ENCODE data around the gene DAB2IP. TPM values are rescaled to one million over a fixed set of nuclear protein-coding genes. Genes with fewer than 3 reads are reported as not detected.

Gene DAB2IP
- polyA plus RNA-seq, 3 donors: 37.9 to 51.6 (median 38.7) TPM

DNA sequence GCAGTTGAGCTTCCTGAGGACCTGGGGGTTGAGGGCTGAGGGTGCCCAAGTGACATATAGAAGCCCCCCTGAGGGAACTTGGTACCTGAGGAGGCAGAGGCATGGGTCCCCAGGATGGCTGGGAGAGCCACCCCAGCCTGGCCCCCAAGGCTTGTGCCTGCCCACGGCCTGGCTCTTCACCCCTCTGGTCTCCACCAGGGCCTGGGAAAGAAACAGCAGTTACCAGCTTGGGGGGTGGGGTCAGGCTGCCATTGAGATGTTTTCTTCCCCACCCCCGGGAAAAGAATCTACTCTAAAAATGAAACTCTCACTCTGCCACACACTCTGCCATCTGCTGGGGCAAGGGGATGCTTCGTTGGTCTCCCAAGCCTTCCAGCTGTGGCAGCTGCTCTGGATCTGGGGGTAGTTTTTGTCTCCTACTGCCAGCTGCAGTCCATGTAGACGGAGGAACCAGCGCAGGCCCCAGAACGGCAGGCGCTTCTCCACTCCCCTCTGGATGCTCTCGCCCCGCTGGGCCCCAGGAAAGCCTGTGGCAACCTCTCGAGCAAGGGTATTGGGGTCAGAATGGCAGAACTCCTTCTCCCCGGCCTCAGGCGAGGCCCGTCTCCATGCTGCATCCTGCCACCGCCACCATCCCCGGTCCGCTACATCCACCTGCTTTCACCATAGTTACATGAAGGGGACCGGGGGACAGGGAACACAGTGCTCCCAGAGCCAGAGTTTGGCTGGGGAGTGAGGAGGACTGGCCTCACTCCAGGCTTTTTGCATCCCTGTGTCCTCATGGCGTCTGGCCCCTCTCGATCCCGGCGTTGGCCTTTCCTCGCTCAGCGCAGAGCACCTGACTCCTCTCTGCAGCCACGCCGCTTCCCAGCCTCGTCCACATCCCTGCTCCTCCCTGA lies 123.5 kb downstream of the DAB2IP start:
- DNase-seq (ENCODE audit: extremely low read depth in 1 of 11, low read depth in 9 of 11, low spot score in 4 of 11): no peak

DNA sequence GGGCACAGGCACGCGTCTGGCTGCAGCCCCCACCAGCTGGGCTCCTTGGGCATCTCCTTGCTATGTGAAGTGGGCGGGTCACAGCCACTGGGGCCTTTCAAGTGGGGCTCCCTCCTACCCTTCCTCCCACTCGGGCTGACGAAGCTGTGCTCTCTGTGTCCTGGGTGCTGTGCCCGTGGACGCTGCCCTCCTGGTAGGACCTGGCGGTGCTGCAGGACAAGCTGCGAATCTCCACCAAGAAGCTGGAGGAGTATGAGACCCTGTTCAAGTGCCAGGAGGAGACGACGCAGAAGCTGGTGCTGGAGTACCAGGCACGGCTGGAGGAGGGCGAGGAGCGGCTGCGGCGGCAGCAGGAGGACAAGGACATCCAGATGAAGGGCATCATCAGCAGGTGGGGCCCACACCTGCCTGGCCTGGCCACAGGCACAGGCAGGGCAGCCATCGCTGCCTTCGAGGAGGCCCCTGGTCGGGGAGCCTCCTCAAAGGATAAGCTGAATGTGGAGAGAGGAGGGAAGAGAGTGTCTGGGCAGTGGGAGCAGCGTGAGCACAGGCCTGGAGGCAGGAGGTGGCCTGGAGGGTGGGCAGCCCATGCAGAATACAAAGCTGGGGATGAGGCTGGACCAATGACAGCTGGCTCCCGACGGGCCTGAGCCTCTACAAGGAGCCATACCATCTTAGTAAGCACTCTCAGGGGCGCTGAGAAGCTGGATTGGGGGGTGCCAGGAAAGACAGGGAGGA lies 124.7 kb downstream of the DAB2IP start:
- no peak for DNase-seq (ENCODE audit: extremely low read depth in 1 of 11, low read depth in 9 of 11, low spot score in 4 of 11)

DNA sequence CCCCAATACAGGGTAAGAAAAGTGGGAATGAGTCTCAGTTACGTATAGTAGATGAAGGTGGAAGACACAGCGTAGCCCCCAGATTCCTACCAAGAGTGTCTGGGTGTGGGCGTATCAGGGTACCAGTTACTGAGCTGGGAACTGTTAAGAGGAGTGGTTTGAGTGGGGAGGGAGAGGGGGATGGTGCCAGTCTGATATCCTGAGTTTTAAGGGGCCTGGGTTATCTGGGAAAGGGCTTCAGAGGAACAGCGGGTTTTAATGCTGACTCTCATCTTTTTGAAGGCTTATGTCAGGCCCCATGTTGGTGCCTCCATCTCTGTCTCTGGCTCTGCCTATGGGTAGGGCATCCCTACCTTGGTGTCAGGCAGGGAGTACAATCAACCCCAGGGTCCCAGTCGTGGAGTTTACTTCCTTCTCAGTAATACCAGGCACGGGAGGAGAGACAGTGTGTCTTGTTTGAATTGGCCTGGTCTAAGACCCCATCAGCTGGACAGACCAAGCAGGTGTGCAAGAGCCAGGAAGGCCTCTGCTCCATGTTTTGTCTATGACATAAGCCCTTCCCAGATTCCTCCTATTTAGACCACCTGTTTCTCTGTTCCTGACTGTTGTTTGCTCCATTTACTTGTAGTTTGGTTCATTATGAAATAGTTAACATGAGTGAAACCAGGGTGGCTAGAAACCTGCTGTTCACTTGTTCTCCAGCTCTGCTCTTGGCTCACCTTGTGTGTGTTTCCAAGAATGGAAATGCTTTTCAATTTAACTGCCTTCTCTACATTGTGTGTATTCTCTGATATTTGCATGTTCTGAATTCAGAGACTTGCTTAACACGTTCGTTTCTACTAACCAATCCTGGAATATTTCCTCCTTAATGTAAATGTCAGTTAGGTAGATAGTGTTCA lies 125.6 kb downstream of the DAB2IP start:
- no peak for DNase-seq (ENCODE audit: extremely low read depth in 1 of 11, low read depth in 9 of 11, low spot score in 4 of 11)

DNA sequence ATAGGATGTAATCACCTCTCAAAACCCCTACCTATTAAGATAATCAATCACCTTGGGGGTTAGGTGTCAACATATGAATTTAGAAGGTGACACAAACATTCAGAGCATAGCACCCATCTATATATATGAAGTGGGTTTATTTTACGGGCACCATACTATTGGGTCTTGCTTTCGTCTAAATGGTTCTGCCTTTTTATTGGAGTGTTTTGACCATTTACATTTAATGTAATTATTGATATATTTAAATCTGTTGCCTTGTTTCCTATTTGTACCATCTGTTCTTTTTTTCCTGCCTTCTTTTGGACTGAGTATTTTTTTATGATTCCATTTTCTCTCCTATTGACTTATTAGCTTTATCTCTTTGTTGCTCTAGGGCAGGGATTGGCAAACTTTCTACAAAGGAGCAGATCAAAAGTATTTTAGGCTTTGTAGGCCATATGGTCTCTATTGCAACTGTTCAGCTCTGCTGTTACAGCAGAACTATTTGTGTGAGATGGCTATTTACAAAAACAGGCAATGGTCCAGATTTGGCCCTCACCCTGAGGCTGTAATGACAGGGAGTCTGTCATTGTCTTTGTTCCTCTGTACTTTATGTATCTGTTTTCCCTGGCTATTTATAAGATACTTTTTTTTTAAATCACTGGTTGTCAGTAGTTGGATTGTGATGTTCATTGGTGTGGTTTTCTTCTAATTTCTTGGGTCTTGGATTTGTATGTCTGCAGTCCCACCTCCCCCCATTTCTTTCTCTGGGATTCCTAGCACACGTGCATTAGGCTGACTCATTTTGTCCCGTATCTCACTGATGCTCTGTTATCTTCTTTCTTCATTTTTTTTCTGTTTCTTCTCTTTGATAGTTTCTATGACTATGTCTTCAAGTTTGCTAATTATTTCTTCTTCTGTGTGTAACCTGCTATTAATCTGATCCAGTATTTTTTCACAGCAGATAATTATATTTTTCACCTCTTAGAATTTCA lies 127.1 kb downstream of the DAB2IP start:
- no peak for DNase-seq (ENCODE audit: extremely low read depth in 1 of 11, low read depth in 9 of 11, low spot score in 4 of 11)

DNA sequence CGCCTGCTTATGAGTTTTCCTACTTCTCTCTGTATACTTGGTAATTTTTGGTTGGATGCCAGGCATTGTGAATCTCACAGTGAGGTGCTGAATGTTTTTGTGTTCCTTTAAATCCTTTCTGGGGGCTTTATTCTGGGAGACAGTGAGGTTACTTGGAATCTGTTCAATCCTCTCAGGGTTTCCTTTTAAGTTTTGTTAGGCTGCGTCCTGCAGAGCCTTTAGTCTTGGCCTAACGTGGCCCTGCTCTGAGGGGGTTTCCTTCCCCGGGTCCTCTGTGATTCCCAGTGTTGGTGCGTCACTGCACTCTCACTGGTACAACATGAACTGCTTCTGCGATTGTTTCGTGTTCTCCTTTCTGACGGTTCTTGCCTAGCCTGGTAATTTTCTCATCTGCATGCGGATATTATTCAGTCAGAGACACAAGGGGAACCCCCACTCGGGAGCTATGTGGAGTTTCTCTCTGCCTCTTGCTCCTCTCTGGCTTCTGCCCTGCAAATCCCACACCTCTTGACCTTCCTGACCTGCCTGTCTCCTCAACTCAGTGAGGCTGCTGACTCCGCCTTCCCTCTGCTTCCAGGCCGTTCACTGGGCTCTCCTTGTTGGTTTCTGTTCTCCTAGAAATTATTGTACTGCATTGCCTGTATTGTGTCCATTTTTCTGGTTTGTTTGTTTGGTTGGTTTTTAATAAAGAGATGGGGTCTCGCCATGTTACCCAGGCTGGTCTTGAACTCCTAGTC lies 128.1 kb downstream of the DAB2IP start:
- DNase-seq (ENCODE audit: extremely low read depth in 1 of 11, low read depth in 9 of 11, low spot score in 4 of 11): no peak

DNA sequence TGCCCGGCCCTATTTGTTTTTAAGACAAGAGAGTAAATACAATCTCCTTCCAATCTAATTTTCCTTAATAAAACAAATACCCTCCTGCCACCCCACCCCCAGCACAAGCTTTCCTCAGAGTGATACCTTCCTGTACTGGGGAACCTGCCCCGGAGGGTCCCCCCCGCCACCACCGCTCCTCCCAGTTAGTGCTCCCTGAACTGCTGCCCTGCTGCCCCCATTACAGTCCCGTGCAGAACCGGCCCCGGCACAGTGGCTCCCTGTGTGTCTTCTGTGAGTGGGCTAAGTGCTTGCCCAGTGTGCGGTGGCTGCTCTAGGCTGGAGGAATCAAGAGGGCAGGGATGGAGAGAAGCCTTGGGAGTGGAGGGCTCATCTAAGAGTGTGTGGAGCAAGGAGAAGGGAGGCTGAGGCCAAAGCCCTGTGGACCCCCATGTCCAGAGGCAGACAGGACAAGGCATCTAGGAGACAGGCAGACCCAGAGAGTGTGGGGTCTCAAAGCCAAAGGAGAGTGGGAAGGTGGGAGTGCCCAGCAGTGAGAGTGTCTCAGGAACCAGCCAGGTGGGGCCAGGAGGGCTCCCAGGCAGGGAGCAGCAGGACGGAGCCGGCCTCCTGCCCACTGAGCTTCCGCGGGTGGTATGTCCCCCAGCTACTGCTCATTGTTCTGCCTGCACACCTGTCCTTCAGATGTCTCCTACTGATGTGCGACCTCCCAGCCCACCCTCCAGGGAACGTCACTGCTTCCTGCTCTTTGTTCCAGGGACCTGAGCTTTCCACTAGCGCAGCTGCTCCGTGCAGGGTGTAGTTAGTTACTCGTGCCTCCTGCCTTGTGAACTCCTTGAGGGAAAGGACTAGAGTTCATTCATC lies 129.0 kb downstream of the DAB2IP start:
- no peak for DNase-seq (ENCODE audit: extremely low read depth in 1 of 11, low read depth in 9 of 11, low spot score in 4 of 11)

DNA sequence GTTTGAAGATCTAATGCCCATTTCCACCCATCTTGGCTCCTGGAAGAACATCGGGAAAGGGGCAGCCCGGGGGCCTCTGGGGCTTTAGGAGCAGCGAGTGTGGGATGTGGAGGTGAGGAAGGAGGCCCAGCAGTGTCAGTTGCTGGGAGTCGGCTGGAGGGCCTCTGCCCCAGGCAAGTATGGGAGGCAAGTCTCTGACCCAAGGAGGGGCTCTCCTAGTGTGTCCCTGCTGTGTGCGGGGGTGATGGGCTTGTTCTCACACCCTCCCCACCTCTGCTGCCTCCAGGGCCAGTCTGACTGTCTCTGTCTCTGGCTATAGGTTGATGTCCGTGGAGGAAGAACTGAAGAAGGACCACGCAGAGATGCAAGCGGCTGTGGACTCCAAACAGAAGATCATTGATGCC lies 129.7 kb downstream of the DAB2IP start:
- DNase-seq (ENCODE audit: extremely low read depth in 1 of 11, low read depth in 9 of 11, low spot score in 4 of 11): no peak

DNA sequence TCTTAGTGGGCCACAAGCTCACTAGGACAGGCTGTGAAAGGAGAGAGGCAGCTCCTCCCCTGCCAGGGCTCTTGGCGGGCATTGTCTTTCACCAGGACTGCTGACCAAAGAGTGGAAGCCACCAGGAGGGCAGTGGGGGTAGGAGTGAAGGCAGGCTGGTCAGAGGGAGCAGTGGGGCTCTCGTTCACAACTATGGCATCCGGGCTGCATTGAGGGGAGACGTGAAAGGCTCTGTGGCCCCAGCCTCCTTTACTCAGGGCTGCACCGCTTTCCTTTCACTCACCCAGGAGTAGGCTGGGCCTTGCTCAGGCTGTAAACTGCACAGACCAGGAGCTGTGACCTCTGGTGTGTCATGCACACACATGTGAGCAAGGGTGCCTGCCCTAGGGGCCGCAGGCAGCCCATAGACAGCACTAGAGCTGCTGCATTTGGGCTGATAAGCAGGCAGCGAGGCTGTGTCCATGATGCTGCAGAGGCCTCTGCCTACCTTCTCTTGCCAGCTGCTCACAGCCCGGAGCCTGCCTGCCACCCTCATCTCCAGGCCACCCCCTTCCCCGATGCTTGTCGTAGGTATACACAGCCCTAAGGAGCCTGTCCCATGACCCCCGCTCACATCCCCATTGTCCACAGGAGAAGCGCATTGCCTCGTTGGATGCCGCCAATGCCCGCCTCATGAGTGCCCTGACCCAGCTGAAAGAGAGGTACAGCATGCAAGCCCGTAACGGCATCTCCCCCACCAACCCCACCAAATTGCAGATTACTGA lies 130.4 kb downstream of the DAB2IP start:
- DNase-seq (ENCODE audit: extremely low read depth in 1 of 11, low read depth in 9 of 11, low spot score in 4 of 11): no peak

DNA sequence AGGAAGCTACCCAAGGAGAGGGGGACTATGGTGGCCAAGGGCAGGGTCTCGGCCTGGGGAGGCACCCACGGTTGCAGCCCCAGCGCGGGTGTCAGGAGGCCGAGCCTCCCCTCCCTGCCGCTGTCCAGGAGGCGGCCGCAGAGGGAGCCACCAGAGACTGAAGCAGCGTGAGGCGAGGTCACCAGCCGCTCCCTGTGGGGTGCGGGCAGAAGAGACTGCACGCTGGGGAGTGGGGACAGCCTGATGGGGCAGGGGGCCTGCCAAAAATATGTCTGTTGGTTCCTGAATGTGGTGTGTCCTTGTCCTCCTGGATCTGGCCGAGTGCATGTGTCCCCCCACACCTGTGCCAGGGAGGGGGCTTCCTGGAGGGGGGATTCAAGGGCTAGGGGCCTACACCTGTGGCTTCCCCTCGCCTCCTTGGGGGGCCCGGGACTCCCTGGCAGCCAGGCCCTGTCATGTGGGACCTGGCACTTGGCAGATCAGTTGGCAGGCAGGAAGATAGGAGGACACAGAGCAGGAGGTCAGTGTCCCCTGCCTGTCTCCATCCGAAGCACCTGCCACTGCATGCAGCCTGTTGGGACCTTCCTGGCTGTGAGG lies 131.2 kb downstream of the DAB2IP start:
- DNase-seq (ENCODE audit: extremely low read depth in 1 of 11, low read depth in 9 of 11, low spot score in 4 of 11): no peak

DNA sequence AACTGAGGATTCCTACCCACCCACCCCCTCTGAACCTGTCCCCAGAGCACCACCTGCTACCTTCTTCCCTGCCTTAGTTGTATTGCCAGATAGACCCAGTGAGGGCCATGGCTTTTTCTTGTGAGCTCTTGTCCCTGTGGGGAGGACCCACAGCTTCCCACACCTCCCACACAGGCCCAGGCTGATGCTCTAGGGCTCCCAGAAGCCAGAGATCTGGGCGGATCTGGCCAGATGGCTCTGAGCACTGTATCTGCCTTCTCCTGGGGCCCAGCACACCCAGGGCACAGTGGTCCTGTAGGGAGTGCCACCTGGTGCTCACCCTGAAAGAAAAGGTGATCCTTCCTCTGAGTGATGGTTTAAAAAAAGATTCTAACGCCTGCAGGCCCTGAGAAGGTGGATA lies 131.7 kb downstream of the DAB2IP start:
- DNase-seq (ENCODE audit: extremely low read depth in 1 of 11, low read depth in 9 of 11, low spot score in 4 of 11): no peak

DNA sequence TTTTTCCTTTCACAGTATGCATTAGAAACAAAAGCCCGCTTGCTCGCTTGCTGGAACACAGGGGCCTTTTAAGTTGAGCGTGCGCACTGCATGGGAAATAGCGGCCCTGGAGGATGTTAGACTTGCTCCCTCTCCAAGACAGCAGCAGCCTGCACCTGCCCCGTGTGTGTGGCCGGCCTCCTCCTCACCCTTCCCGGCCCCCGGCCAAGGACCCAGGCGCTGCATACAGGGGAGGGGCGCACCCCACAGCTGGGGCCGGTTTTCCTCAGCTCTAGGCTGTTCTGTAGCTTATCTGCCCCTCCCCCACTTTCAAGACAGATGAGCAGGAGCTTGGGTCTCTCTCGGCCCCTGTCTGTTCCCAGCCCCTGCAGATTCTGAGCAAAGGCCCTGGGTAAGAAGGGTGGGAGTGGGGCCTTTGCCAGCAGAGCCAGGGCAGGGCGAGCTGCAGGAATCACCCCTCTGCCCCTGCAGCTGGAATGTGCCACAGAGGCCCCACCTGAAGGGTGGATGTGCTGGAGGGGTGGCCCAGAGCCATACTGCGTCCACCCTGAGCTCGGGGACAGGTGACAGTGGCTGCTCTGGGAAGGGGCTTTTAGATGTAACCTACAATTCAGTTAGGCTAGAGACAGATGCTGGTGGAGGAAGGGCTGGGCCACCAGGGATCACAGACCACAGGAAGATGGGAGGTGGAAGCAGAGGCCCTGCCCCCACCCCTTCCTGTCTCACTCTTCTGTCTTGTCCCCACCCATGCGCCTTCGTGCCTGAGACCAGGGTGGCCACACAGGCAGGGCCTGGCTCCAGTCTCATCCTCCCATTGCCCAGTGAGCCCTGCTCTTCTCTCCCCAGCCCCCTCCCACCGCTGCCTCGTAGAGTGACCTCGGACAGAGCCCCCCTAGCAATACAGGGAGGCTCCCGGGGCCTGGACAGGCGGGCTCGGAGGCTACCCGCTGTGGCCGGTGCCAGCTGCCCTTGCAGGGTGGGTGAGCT lies 132.4 kb downstream of the DAB2IP start:
- no peak for DNase-seq (ENCODE audit: extremely low read depth in 1 of 11, low read depth in 9 of 11, low spot score in 4 of 11)

DNA sequence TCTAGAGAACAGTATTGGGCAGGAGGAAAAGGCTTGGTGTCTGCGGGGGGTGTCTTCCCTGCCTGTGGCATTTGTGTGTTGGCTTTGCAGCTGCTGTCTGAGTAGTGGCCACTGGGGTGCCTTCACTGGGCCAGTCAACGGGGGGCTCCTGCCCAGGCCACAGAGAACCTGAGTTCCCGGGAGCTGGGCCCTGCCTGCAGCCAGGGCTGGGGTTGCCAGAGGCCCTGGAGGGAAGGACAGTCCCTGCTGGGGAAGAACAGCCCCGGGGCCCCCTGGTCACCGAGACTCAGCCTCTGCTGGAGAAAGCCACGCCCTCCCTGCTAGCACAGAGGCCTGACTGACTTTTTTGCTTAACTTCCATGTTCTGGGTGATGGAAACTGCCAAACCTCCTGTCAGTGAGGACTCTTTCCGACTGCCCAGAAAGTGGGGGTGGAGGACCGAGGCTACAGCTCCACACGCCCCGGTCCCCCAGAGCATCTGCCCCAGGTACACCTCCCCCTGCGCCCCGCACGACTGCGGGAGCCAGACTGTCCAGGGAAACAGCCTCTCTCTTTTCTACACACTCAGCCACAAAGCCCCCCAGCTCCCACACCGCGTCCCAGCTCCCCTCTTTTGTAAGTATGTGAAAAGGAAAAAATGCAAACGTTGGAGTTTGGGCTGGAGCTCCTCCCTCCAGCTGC lies 133.4 kb downstream of the DAB2IP start:
- DNase-seq (ENCODE audit: extremely low read depth in 1 of 11, low read depth in 9 of 11, low spot score in 4 of 11): no peak

DNA sequence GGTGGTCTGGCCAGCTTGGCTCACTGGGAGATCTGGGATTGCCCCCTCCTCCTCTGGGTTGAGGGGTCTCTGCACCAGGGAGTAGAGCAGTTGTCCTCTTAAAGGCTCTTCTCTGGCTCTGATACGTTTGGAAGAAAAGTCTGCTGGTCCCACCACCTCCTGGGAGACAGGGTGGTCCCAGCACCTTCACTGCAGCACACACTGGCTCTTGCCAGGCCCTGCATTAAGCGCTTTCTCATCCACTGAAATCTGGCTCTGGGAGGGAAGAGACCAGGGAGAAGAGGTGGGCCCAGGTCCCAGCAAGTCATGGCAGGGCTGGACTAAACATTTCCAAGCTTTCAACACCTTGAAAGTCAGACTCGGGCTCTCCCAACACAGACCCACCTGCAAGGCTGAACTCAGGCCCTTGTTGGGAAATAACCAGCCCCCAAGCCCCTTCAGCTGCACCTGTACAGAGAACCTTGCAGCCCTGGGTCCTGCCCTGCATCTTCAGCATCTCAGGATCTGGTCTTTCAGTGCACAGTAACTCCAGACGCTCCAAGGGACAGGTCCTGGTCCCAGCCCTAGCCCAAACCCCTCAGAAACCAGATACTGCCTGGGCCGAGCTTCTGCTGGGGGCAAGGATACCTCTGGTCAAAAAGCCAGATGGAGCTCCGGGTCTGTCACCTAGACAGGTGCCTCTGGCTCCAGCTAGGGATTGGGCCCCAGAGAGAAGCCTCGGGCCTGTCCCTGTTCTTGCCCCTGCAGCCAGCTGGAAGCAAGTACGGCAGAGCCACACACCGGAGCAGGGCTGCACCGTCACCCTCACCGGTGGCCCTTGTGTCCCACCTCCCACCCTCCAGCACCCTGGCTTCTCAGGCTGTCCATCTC lies 134.5 kb downstream of the DAB2IP start:
- DNase-seq (ENCODE audit: extremely low read depth in 1 of 11, low read depth in 9 of 11, low spot score in 4 of 11): no peak
